ENCODE measurements around the gene ATF7. TPM values are rescaled to one million over a fixed set of nuclear protein-coding genes. Genes with fewer than 3 reads are reported as not detected.
A peak's percentile ranks its signal among the peaks of the same experiment; 100 is the strongest.

The ATF7 gene
- total RNA-seq, 1 donor from 2014 or later, result 25.9 TPM

DNA sequence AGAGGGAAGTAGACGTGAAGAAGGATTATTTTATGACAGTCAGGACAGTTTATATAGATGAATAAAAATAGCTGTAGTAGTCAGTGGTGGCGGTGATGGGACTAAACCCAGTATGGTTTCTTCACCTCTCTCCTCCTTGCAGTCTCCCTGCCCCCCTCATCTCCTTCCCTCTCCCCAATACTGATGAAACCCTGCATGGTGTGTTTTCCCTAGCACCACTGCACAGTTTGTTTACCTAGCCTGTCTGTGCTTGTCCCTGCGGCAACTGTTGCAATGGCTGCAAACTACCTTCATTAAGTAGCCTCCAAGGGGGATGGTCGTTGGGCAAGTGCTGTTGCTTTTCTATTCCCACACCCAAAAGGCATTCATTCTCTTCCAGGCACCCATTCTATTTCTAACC is 159.5 kb downstream of the ATF7 start:
- DNase-seq (ENCODE audit: low spot score), result no peak
- H3K27me3 Mint-ChIP-seq (ENCODE audit: insufficient read depth), result no peaks in the 10 kb centered on the region
- no peak overlapping the region for H3K27ac Mint-ChIP-seq
- no peaks in the 10 kb centered on the region for H3K9me3 Mint-ChIP-seq
- intact Hi-C loops (cut with micrococcal nuclease), result no loop called here
- H3K36me3 Mint-ChIP-seq (ENCODE audit: low read depth), result peaks cover 72% of the 10 kb centered on the region
- H3K4me1 Mint-ChIP-seq (ENCODE audit: low read depth), result peaks cover 33% of the 10 kb centered on the region
- no peak overlapping the region for H3K4me3 Mint-ChIP-seq

DNA sequence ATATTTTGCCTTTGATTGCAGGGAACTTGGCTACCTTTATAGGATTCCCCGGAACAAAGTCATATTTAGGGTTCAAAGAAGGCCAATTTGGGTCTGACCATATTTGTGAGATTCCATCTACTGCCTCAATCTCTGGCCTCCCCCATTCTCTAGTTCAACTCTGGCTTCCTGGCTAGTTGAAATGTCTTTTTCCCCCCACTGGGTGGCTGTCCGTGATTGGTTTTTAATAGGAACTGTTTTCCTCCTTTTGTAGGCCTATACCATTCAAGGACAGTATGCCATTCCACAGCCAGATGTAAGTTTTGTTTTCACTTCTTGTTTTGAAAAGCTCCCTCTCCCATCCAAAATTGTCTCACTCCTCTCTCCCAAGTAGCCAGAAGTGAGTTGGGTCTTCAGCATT is 160.5 kb downstream of the ATF7 start:
- H3K4me1 Mint-ChIP-seq (ENCODE audit: low read depth), result peaks cover 33% of the 10 kb centered on the region
- intact Hi-C loops (cut with micrococcal nuclease), result no loop called here
- DNase-seq (ENCODE audit: low spot score), result no peak
- H3K36me3 Mint-ChIP-seq (ENCODE audit: low read depth), result peaks cover 74% of the 10 kb centered on the region
- H3K9me3 Mint-ChIP-seq, result no peaks in the 10 kb centered on the region
- H3K27me3 Mint-ChIP-seq (ENCODE audit: insufficient read depth), result no peaks in the 10 kb centered on the region
- H3K4me3 Mint-ChIP-seq, result no peak overlapping the region
- no peak overlapping the region for H3K27ac Mint-ChIP-seq

- Mint-ChIP-seq H3K4me3 (no peak overlapping the region), H3K27me3 (ENCODE audit: insufficient read depth) (no peaks in the 10 kb centered on the region), H3K36me3 (ENCODE audit: low read depth) (peaks cover 78% of the 10 kb centered on the region), H3K4me1 (ENCODE audit: low read depth) (peaks cover 39% of the 10 kb centered on the region), H3K9me3 (no peaks in the 10 kb centered on the region), H3K27ac (peak overlapping the region; percentile 55)
- no peak for DNase-seq (ENCODE audit: low spot score)
- intact Hi-C loops (cut with micrococcal nuclease), result no loop called here
Observed at GRCh38 chr12:53464685-53465418, 161.3 kb downstream of the ATF7 start.

- intact Hi-C loops (cut with micrococcal nuclease), result no loop called here
- H3K27ac Mint-ChIP-seq, result peak overlapping the region; percentile 66
- no peak overlapping the region for H3K4me3 Mint-ChIP-seq
- H3K9me3 Mint-ChIP-seq, result no peaks in the 10 kb centered on the region
- peaks cover 84% of the 10 kb centered on the region for H3K36me3 Mint-ChIP-seq (ENCODE audit: low read depth)
- H3K27me3 Mint-ChIP-seq (ENCODE audit: insufficient read depth), result no peaks in the 10 kb centered on the region
- DNase-seq (ENCODE audit: low spot score), result no peak
- peaks cover 42% of the 10 kb centered on the region for H3K4me1 Mint-ChIP-seq (ENCODE audit: low read depth)
Observed at GRCh38 chr12:53463802-53464560, 162.2 kb downstream of the ATF7 start.

GRCh38 chr12:53462935-53463334 is 163.2 kb downstream of the ATF7 start:
- no peak overlapping the region for H3K27ac Mint-ChIP-seq
- no peak overlapping the region for H3K4me3 Mint-ChIP-seq
- no peaks in the 10 kb centered on the region for H3K27me3 Mint-ChIP-seq (ENCODE audit: insufficient read depth)
- H3K9me3 Mint-ChIP-seq, result no peaks in the 10 kb centered on the region
- H3K36me3 Mint-ChIP-seq (ENCODE audit: low read depth), result peaks cover 81% of the 10 kb centered on the region
- no peak for DNase-seq (ENCODE audit: low spot score)
- intact Hi-C loops (cut with micrococcal nuclease), result no loop called here
- peaks cover 46% of the 10 kb centered on the region for H3K4me1 Mint-ChIP-seq (ENCODE audit: low read depth)

DNA sequence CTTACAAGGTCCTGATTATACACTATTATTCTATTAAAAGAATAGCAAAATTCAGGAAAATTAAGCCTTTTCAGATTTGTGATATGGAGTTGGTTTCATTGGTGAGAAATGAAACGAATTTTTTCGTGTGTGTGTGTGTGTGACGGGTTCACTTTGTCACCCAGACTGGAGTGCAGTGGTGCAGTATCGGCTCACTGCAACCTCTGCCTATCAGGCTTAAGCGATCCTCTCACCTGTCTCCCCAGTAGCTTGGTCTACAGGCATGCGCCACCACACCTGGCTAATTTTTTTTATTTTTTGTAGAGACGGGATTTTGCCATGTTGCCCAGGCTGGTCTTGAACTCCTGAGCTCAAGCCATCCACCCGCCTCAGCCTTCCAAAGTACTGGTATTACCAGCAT is 164.6 kb downstream of the ATF7 start:
- DNase-seq (ENCODE audit: low spot score), result no peak
- H3K27ac Mint-ChIP-seq, result no peak overlapping the region
- H3K9me3 Mint-ChIP-seq, result no peaks in the 10 kb centered on the region
- H3K27me3 Mint-ChIP-seq (ENCODE audit: insufficient read depth), result no peaks in the 10 kb centered on the region
- H3K4me3 Mint-ChIP-seq, result no peak overlapping the region
- intact Hi-C loops (cut with micrococcal nuclease), result no loop called here
- peaks cover 73% of the 10 kb centered on the region for H3K36me3 Mint-ChIP-seq (ENCODE audit: low read depth)
- H3K4me1 Mint-ChIP-seq (ENCODE audit: low read depth), result peaks cover 44% of the 10 kb centered on the region

GRCh38 chr12:53461059-53461458 is 165.1 kb downstream of the ATF7 start:
- no peak for DNase-seq (ENCODE audit: low spot score)
- H3K27ac Mint-ChIP-seq, result peak overlapping the region; percentile 70
- H3K4me3 Mint-ChIP-seq, result no peak overlapping the region
- H3K27me3 Mint-ChIP-seq (ENCODE audit: insufficient read depth), result no peaks in the 10 kb centered on the region
- H3K9me3 Mint-ChIP-seq, result no peaks in the 10 kb centered on the region
- H3K36me3 Mint-ChIP-seq (ENCODE audit: low read depth), result peaks cover 71% of the 10 kb centered on the region
- intact Hi-C loops (cut with micrococcal nuclease), result no loop called here
- H3K4me1 Mint-ChIP-seq (ENCODE audit: low read depth), result peaks cover 40% of the 10 kb centered on the region

DNA sequence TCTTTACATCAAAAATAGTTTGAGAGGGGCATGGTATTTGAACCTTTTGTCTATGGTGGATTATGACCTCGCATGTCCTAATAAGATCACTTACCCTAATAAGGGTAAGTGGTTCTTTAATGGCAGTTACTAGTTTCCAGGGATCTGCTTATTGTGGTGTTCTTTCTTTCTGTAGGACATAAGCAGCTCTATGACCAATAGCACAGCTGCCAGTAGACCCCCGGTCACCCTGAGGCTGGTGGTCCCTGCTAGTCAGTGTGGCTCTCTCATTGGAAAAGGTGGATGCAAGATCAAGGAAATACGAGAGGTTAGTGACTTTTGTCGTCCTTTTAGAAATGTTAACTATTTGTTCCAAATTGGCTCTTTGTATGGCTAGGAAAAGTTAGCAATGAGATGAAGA is 167.1 kb downstream of the ATF7 start:
- peaks cover 74% of the 10 kb centered on the region for H3K36me3 Mint-ChIP-seq (ENCODE audit: low read depth)
- no peaks in the 10 kb centered on the region for H3K9me3 Mint-ChIP-seq
- no peak overlapping the region for H3K27ac Mint-ChIP-seq
- peaks cover 39% of the 10 kb centered on the region for H3K4me1 Mint-ChIP-seq (ENCODE audit: low read depth)
- no peaks in the 10 kb centered on the region for H3K27me3 Mint-ChIP-seq (ENCODE audit: insufficient read depth)
- DNase-seq (ENCODE audit: low spot score), result no peak
- no peak overlapping the region for H3K4me3 Mint-ChIP-seq
- intact Hi-C loops (cut with micrococcal nuclease), result loop anchor here (10.0 kb wide), 1 partner anchor 414 kb away; no protein-coding TSS in a partner anchor

Other genes with a start within 250 kb of the ATF7 start
- gene SP1, start 246.2 kb downstream of the ATF7 start, total RNA-seq, result 65.6 and 66.0 TPM in 2 replicates
- gene AMHR2, start 202.5 kb downstream of the ATF7 start, total RNA-seq, result not detected in 2 replicates
- 206 and 219 TPM in 2 replicates for gene PRR13, start 184.6 kb downstream of the ATF7 start, total RNA-seq
- 865 and 896 TPM in 2 replicates for gene PCBP2, start 174.3 kb downstream of the ATF7 start, total RNA-seq
- 15.7 and 18.4 TPM in 2 replicates for gene MAP3K12, start 126.9 kb downstream of the ATF7 start, total RNA-seq
- 47.7 and 48.2 TPM in 2 replicates for gene TARBP2, start 125.1 kb downstream of the ATF7 start, total RNA-seq
- gene NPFF, start 118.9 kb downstream of the ATF7 start, total RNA-seq, result 0.44 TPM in 1 of 2 replicates, not detected in the other
- 363 and 383 TPM in 2 replicates for gene ATP5MC2, start 49.7 kb upstream of the ATF7 start, total RNA-seq
- 17.4 and 19.2 TPM in 2 replicates for gene CALCOCO1, start 101.1 kb upstream of the ATF7 start, total RNA-seq
- not detected in 2 replicates for gene CISTR, start 125.6 kb upstream of the ATF7 start, total RNA-seq

Data from activated T-helper 1 cell treated with anti-CD3 and anti-CD28 coated beads, Interleukin-12 subunit alpha, Interleukin-12 subunit beta, Interleukin-2, Interleukin-4 antibody, amounts not matched to agents 30 ng/mL and 10 ng/mL and 1 ng/mL, durations not matched to agents 14 hours and 24 hours and 36 hours (primary cell).